Duodenal mucosa (tissue), 2 donors: ENCODE data around the gene VSIG10.

Experiments
- H3K27ac ChIP-seq: one replicate; pipeline ENCODE4 v1.7.0; 2013; ENCODE audit warnings: low read depth, low read length
- H3K27me3 ChIP-seq, 2 donors: one replicate each; pipeline ENCODE4 v1.7.0; 2013; ENCODE audit warnings: low read length in 2 of 2, control low read depth in 1 of 2; ENCODE audit not compliant: insufficient read depth in 2 of 2, control insufficient read depth in 1 of 2
- H3K36me3 ChIP-seq, 2 donors: one replicate each; pipeline ENCODE4 v1.7.0; 2013; ENCODE audit warnings: low read length in 2 of 2, control low read depth in 1 of 2; ENCODE audit not compliant: insufficient read depth in 2 of 2, control insufficient read depth in 1 of 2
- H3K4me1 ChIP-seq, 2 donors: one replicate each; pipeline ENCODE4 v1.7.0; 2013; ENCODE audit warnings: low read length in 2 of 2, control low read depth in 1 of 2; ENCODE audit not compliant: insufficient read depth in 2 of 2, control insufficient read depth in 1 of 2
- H3K4me3 ChIP-seq, 2 donors: one replicate each; pipeline ENCODE4 v1.7.0; 2013; ENCODE audit warnings: low read length in 2 of 2, low read depth in 1 of 2
- H3K9ac ChIP-seq, 2 donors: one replicate each; pipeline ENCODE4 v1.7.0; 2013; ENCODE audit warnings: low read length in 2 of 2, low read depth in 1 of 2
- H3K9me3 ChIP-seq, 2 donors: one replicate each; pipeline ENCODE4 v1.7.0; 2013; ENCODE audit warnings: low read length in 2 of 2, control low read depth in 1 of 2; ENCODE audit not compliant: control insufficient read depth in 1 of 2

The VSIG10 gene

DNA sequence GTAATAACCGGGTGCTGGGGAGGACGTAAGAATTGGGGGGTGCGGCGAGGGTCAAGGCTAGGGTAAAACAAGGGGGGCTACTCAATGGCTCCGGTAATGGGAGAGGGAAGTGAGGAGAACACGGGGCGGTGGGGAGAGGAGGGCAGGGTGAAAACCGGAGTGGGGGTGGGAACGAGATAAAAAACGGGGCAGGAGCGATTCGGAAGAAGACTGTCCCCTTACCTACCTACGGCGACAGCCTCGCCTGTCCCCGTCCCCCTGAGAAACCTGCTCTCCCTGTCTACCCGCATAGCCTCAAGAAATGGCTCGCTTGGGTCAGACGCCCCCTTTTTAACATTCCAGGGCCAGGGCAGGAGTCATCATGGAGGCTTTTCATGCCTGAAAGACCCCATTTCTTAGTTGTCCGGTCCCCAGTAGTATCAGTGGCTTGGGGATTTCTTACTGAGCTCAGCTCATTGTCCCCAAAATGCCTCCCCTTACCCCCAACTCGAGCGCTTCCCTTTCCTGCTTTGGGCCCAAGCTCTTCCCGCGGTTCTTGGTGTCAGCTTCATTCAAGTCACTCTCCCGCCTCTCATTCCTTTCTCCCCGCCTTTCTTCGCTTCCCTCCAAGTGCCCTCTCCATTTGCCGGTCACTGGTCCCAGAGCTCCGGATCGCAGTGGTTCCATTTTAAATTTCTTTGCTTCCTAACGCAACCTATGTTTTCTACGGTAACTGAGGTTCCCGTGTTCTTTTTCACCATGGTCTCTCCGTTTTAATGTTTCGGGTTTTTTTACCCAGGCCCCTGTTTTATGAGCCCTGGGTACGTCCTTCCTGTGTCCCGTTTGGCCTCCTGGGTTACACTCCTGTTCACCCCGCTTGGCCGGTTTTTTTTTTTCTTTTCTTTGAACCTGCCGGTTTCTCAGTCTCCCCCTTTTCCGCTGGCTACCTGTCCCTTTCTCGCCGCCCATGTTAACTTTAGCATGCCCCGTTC is 41.7 kb downstream of the VSIG10 start:
- Histone ChIP-seq H3K4me1 (peaks cover 24 to 34% of the 10 kb centered on the region in 2 donors), H3K27ac (peak overlapping the region; percentile 92), H3K9ac (peak overlapping the region; percentile 96 to 98)

GRCh38 chr12:118061011-118061872 is 42.6 kb downstream of the VSIG10 start, which contains the start of gene WSB2:
WSB2 (minus strand) TSS chr12:118061179; CDS start chr12:118061048, 131 bp downstream.
- Histone ChIP-seq H3K27ac (peak within 1 kb of the TSS; percentile 92), H3K9ac (peak within 1 kb of the TSS; percentile 97 to 98), H3K9me3 (no peaks in the 10 kb centered on the region), H3K36me3 (peaks cover 0 to under 1% of the 10 kb centered on the region in 2 donors), H3K4me3 (peak within 1 kb of the TSS; percentile 90 to 91), H3K4me1 (peaks cover 30 to 36% of the 10 kb centered on the region in 2 donors), H3K27me3 (no peaks in the 10 kb centered on the region)

More for the DNA sequence above, 41.7 kb downstream of the VSIG10 start:
- H3K4me3 ChIP-seq: peak overlapping the region; percentile 90 to 91
- H3K9me3 ChIP-seq: no peaks in the 10 kb centered on the region
- H3K27me3 ChIP-seq: no peaks in the 10 kb centered on the region
- peaks cover 0 to 6% of the 10 kb centered on the region in 2 donors for H3K36me3 ChIP-seq

DNA sequence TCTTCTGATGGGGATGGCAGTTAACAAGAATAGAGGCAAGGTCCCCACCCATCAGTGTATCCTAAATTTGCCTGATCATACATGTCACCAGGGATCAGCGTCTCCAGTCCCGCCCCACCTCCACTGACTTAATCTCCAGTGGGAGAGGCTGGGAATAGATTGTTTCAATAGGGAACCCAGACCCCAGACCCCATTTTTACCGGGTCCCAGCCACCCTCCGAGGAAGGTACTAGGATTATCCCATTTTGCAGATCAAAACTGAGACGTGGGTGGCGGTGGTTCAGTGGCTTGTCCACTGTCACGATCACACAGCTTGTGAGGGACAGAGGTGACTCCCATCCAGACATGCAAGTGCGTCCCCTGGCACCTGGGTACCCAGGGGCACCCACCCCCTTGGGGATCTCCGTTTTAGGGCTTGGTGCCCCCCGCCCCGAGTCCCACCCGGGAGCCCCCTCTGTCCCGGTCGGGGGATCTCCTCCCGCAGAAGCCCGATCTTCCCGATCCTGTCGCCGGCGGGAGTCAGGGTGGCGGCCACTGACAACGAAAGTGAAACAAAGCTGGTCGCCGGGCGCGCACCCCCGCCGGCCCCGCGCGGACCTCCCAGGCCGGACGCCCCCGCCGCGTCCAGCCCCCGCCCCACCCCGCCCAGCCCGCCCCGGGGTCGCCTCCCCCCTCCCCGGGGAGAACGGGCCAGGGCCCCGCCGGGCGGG is 43.4 kb downstream of the VSIG10 start:
- H3K36me3 ChIP-seq: no peaks in the 10 kb centered on the region
- H3K4me3 ChIP-seq: peak overlapping the region; percentile 88 to 90
- H3K9ac ChIP-seq: peak overlapping the region; percentile 85 to 97
- H3K27ac ChIP-seq: peak overlapping the region; percentile 92
- no peaks in the 10 kb centered on the region for H3K27me3 ChIP-seq
- peaks cover 37 to 42% of the 10 kb centered on the region in 2 donors for H3K4me1 ChIP-seq
- H3K9me3 ChIP-seq: no peaks in the 10 kb centered on the region

DNA sequence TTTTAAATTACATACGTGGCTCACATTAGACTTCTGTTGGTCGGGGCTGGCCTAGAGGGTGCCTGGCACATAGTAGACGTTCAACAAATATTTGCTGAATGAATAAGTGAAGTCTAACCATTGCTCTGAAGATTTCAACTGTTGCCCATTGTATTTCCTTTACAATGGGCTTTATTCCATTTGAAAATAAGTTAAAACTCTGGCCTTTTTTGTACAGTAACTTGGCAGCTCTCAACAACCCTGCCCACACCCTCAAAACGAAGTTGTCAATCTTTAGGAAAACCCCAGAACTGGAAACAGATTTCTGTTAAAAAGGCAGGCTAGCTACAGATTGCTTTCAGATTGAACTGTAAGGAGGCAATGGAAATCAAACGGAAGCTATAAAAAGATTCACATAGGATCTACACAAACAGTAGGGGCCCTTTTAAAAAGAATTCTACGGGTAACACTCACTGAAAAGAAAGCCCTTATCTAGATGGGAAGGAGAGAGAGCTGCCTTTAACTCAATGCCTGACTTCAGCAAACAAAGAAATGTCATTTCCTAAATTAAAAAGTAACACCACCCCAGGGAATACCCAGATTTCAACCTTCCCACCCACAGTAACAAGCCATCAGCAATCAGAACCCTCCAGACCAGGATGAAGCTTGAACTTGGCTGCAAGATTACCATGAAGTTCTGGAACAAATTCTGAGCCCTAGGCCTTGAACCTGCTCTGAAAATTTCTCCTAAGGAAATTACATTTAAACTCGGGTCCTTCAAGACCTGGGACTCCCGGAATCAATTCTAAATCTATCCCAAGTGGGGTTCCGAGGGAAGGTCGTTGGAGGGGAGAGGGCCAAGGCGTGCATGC is 44.2 kb downstream of the VSIG10 start:
- no peaks in the 10 kb centered on the region for H3K27me3 ChIP-seq
- peak overlapping the region; percentile 85 to 97 for H3K9ac ChIP-seq
- peaks cover 36 to 41% of the 10 kb centered on the region in 2 donors for H3K4me1 ChIP-seq
- no peaks in the 10 kb centered on the region for H3K9me3 ChIP-seq
- H3K4me3 ChIP-seq: peak overlapping the region; percentile 88 to 90
- no peaks in the 10 kb centered on the region for H3K36me3 ChIP-seq
- H3K27ac ChIP-seq: peak overlapping the region; percentile 92

- Histone ChIP-seq H3K27ac (no peak overlapping the region), H3K9me3 (no peaks in the 10 kb centered on the region), H3K36me3 (no peaks in the 10 kb centered on the region), H3K4me1 (peaks cover 29 to 34% of the 10 kb centered on the region in 2 donors), H3K9ac (no peak overlapping the region), H3K4me3 (no peak overlapping the region), H3K27me3 (no peaks in the 10 kb centered on the region)
Measured at GRCh38 chr12:118058881-118059280, 44.9 kb downstream of the VSIG10 start.

DNA sequence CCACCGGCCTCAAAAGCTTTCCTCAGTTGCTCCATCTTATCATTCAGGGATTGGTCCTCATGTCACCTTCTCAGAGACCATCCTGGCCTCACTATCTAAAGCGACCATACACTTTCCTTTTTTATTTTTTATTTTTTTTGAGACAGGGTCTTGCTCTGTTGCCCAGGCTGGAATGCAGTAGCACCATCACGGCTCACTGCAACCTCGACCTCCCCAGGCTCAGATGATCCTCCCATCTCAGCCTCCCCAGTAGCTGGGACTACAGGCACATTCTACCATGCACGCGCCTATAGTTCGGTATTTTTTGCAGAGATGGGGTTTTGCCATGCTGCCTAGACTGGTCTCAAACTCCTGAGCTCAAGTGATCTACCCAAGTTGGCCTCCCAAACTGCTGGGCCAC is 45.6 kb downstream of the VSIG10 start:
- Histone ChIP-seq H3K27me3 (no peaks in the 10 kb centered on the region), H3K4me3 (no peak overlapping the region), H3K9ac (no peak overlapping the region), H3K9me3 (no peaks in the 10 kb centered on the region), H3K27ac (no peak overlapping the region), H3K4me1 (peaks cover 27 to 34% of the 10 kb centered on the region in 2 donors), H3K36me3 (no peaks in the 10 kb centered on the region)

- Histone ChIP-seq H3K9ac (peak overlapping the region in 1 of 2 donors; percentile 27), H3K27ac (no peak overlapping the region), H3K9me3 (no peaks in the 10 kb centered on the region), H3K4me3 (no peak overlapping the region), H3K4me1 (peaks cover 39 to 43% of the 10 kb centered on the region in 2 donors), H3K36me3 (peaks cover 4 to 5% of the 10 kb centered on the region in 2 donors), H3K27me3 (no peaks in the 10 kb centered on the region)
Measured at GRCh38 chr12:118055865-118056773, 47.7 kb downstream of the VSIG10 start.

- Histone ChIP-seq H3K9me3 (no peaks in the 10 kb centered on the region), H3K36me3 (peaks cover 6 to 13% of the 10 kb centered on the region in 2 donors), H3K4me3 (no peak overlapping the region), H3K9ac (no peak overlapping the region), H3K27ac (no peak overlapping the region), H3K4me1 (peaks cover 36 to 42% of the 10 kb centered on the region in 2 donors), H3K27me3 (no peaks in the 10 kb centered on the region)
Measured at GRCh38 chr12:118055144-118055557, 48.7 kb downstream of the VSIG10 start.
